GM23248 (cell line): ENCODE measurements around the gene RUSC2. TPM values are rescaled to one million over a fixed set of nuclear protein-coding genes. Genes with fewer than 3 reads are reported as not detected.
"Not testable (repeated sequence)": the region's sequence is repeated elsewhere in the genome, so short reads cannot be mapped to it uniquely, and the experiment has no call there.

ENCODE experiments used
- DNase-seq: peaks from one replicate; pipeline ENCODE4 v3.0.0-alpha.2; 2015
- H2AFZ ChIP-seq: fragments of 200-600 bp; sonication (generic); 2 replicates; pipeline ENCODE4 v1.6.1; 2016; ENCODE audit warnings: antibody characterized with exemption
- H3F3A ChIP-seq: fragments of 200-600 bp; sonication (generic); 2 replicates; pipeline ENCODE4 v1.6.1; 2016; ENCODE audit warnings: mild to moderate bottlenecking, antibody characterized with exemption, mixed run types; ENCODE audit not compliant: insufficient read depth
- H3K27ac ChIP-seq: fragments of 200-600 bp; sonication (generic); 2 replicates; pipeline ENCODE4 v1.5.1; 2016; ENCODE audit warnings: mild to moderate bottlenecking
- H3K27me3 ChIP-seq: fragments of 200-600 bp; sonication (generic); replicated peaks from 2 replicates; pipeline ENCODE4 v1.6.1; 2016; ENCODE audit warnings: mild to moderate bottlenecking; ENCODE audit not compliant: insufficient read depth
- H3K36me3 ChIP-seq: fragments of 200-600 bp; sonication (generic); 2 replicates; pipeline ENCODE4 v1.6.1; 2016; ENCODE audit warnings: low read depth, mild to moderate bottlenecking
- H3K4me1 ChIP-seq: fragments of 200-600 bp; sonication (generic); 2 replicates; pipeline ENCODE4 v1.6.1; 2016; ENCODE audit warnings: mild to moderate bottlenecking; ENCODE audit not compliant: insufficient read depth
- H3K4me2 ChIP-seq: fragments of 200-600 bp; sonication (generic); one replicate; pipeline ENCODE4 v1.6.1; 2016; ENCODE audit warnings: mild to moderate bottlenecking; ENCODE audit not compliant: unreplicated experiment
- H3K4me3 ChIP-seq: fragments of 200-600 bp; sonication (generic); 2 replicates; pipeline ENCODE4 v1.5.1; 2016; ENCODE audit warnings: mild to moderate bottlenecking
- H3K79me2 ChIP-seq: fragments of 200-600 bp; sonication (generic); 2 replicates; pipeline ENCODE4 v1.6.1; 2016; ENCODE audit warnings: mild to moderate bottlenecking; ENCODE audit not compliant: insufficient read depth
- H3K9ac ChIP-seq: fragments of 200-600 bp; sonication (generic); 2 replicates; pipeline ENCODE4 v1.6.1; 2016; ENCODE audit warnings: mild to moderate bottlenecking
- H3K9me2 ChIP-seq: fragments of 200-600 bp; sonication (generic); 2 replicates; pipeline ENCODE4 v1.6.1; 2016; ENCODE audit warnings: mixed run types, mild to moderate bottlenecking, moderate library complexity; ENCODE audit not compliant: insufficient read depth
- H3K9me3 ChIP-seq: fragments of 200-600 bp; sonication (generic); one replicate; pipeline ENCODE4 v1.6.1; 2017; ENCODE audit warnings: low read depth
- H4K20me1 ChIP-seq: fragments of 200-600 bp; sonication (generic); 2 replicates; pipeline ENCODE4 v1.6.0; 2016; ENCODE audit not compliant: insufficient read depth
- EZH2 ChIP-seq: fragments of 200-600 bp; sonication (generic); IDR thresholded peaks from 2 replicates; pipeline ENCODE4 v1.6.1; 2018; ENCODE audit warnings: antibody characterized with exemption, mild to moderate bottlenecking; ENCODE audit not compliant: insufficient read depth, poor library complexity, severe bottlenecking
- EZH2phosphoT487 ChIP-seq: fragments of 200-600 bp; sonication (generic); IDR thresholded peaks from 2 replicates; pipeline ENCODE4 v1.6.1; 2018; ENCODE audit warnings: antibody characterized with exemption, moderate library complexity, mild to moderate bottlenecking, low read depth; ENCODE audit not compliant: insufficient read depth
- WGBS, 2 experiments: methylation state at CpG; one replicate each; pipeline ENCODE4 v1.1.6; 2015 to 2017; ENCODE audit warnings: low lambda C conversion rate in 2 of 2, low coverage in 1 of 2; ENCODE audit errors: missing lambda C conversion rate in 2 of 2; 5-methylcytosine and 5-hydroxymethylcytosine counted together
- in situ Hi-C: fragments of 300-500 bp; cut with MboI; formaldehyde crosslinking; loops from 2 replicates; pipeline ENCODE4 v1.15.0; 2020
- polyA plus RNA-seq: library from polyadenylated mRNA; unstranded; fragments of >200 nt; fragmentation: Nextera tagmentation; extraction: Ambion mirVana; gene quantifications from 2 replicates; pipeline ENCODE4 v1.2.1, GENCODE V29; 2016
- total RNA-seq: library from RNA; depleted of rRNA; stranded (reverse); fragments of >200 nt; shearing (Covaris generic); gene quantifications from 2 replicates; pipeline ENCODE4 v1.2.3, GENCODE V29; 2014

The RUSC2 gene
- total and polyA plus RNA-seq, 2 experiments from 2014 or later = 31.7 to 74.0 TPM

GRCh38 chr9:35522187-35522586 lies 32.3 kb downstream of the RUSC2 start:
- Histone ChIP-seq H3K4me2 (peak overlapping the region; percentile 40), H3F3A (peaks cover 80% of the 10 kb centered on the region), H3K27ac (peak overlapping the region; percentile 98), H3K4me3 (no peak overlapping the region), H3K9me2 (no peaks in the 10 kb centered on the region), H3K36me3 (no peaks in the 10 kb centered on the region), H3K9ac (peak overlapping the region; percentile 18; the same call in 1 of the 2 replicates), H3K79me2 (peaks cover 80% of the 10 kb centered on the region), H3K4me1 (peaks cover 89% of the 10 kb centered on the region), H2AFZ (no peak overlapping the region), H4K20me1 (no peaks in the 10 kb centered on the region), H3K27me3 (no peaks in the 10 kb centered on the region), H3K9me3 (no peaks in the 10 kb centered on the region)
- in situ Hi-C loops = no loop called here
- no peak for TF ChIP-seq EZH2phosphoT487
- TF ChIP-seq EZH2 = no peak
- peak; percentile 42 for DNase-seq

GRCh38 chr9:35522700-35523099 lies 32.8 kb downstream of the RUSC2 start:
- H4K20me1 ChIP-seq = no peaks in the 10 kb centered on the region
- peaks cover 80% of the 10 kb centered on the region for H3F3A ChIP-seq
- H3K79me2 ChIP-seq = peaks cover 82% of the 10 kb centered on the region
- no peaks in the 10 kb centered on the region for H3K36me3 ChIP-seq
- peak overlapping the region; percentile 40 for H3K4me2 ChIP-seq
- no peak for DNase-seq
- 0 out of 2 replicates have a peak overlapping the region, but pooled peaks have one; percentile 18 for H3K9ac ChIP-seq
- in situ Hi-C loops = no loop called here
- H3K27ac ChIP-seq = peak overlapping the region; percentile 98
- TF ChIP-seq EZH2phosphoT487 = no peak
- TF ChIP-seq EZH2 = no peak
- H2AFZ ChIP-seq = no peak overlapping the region
- peaks cover 87% of the 10 kb centered on the region for H3K4me1 ChIP-seq
- WGBS, 2 experiments = 97 to 100% methylated on average over 1 of the region's 1 CpG
- H3K4me3 ChIP-seq = no peak overlapping the region
- no peaks in the 10 kb centered on the region for H3K9me3 ChIP-seq
- H3K27me3 ChIP-seq = no peaks in the 10 kb centered on the region
- no peaks in the 10 kb centered on the region for H3K9me2 ChIP-seq

- H3K4me2 ChIP-seq, H2AFZ ChIP-seq, H3K9me3 ChIP-seq, in situ Hi-C loops, H3K4me3 ChIP-seq, H4K20me1 ChIP-seq, H3K9me2 ChIP-seq, H3K36me3 ChIP-seq, H3K27me3 ChIP-seq, H3K9ac ChIP-seq, DNase-seq: not testable (repeated sequence)
- peaks cover 79% of the 10 kb centered on the region for H3K4me1 ChIP-seq
- peaks cover 90% of the 10 kb centered on the region for H3K79me2 ChIP-seq
- H3K27ac ChIP-seq = peak overlapping the region; percentile 98
- H3F3A ChIP-seq = peaks cover 78% of the 10 kb centered on the region
Observed at GRCh38 chr9:35523556-35523955, 33.6 kb downstream of the RUSC2 start.

- Histone ChIP-seq H3K4me2 (peak overlapping the region; percentile 46), H3K27me3 (no peaks in the 10 kb centered on the region), H3K36me3 (no peaks in the 10 kb centered on the region), H3K27ac (peak overlapping the region; percentile 52), H3K4me1 (peaks cover 55% of the 10 kb centered on the region), H3F3A (peaks cover 65% of the 10 kb centered on the region), H3K9me3 (no peaks in the 10 kb centered on the region), H2AFZ (no peak overlapping the region), H3K4me3 (no peak overlapping the region), H3K79me2 (peaks cover 100% of the 10 kb centered on the region), H3K9me2 (no peaks in the 10 kb centered on the region), H4K20me1 (no peaks in the 10 kb centered on the region), H3K9ac (0 out of 2 replicates have a peak overlapping the region, but pooled peaks have one; percentile 2)
- 13 to 28% methylated on average over 1 of the region's 1 CpG for WGBS, 2 experiments
- peak; percentile 63 for DNase-seq
- TF ChIP-seq EZH2phosphoT487 (no peak), EZH2 (no peak)
- in situ Hi-C loops = no loop called here
Observed at GRCh38 chr9:35526087-35526801, 36.3 kb downstream of the RUSC2 start.
